OCI-LY3 (cell line): ENCODE results near the gene SDHAF1.

Experiments
- H2AFZ ChIP-seq: fragments of 200-600, 300-600 bp; shearing (Covaris generic); 2 replicates; pipeline ENCODE4 v1.6.0; 2014; ENCODE audit warnings: antibody characterized with exemption, low read depth, low read length
- H3K27ac ChIP-seq: fragments of 200-600, 300-600 bp; sonication (generic); 2 replicates; pipeline ENCODE4 v1.5.1; 2014; ENCODE audit warnings: mild to moderate bottlenecking, low read length, moderate library complexity, mixed read lengths
- H3K27me3 ChIP-seq: fragments of 200-600, 300-600 bp; sonication (generic); 2 replicates; pipeline ENCODE4 v1.6.1; 2014; ENCODE audit warnings: low read depth, low read length, mixed read lengths
- H3K36me3 ChIP-seq: fragments of 200-600, 300-600 bp; sonication (generic); replicated peaks from 2 replicates; pipeline ENCODE3; 2014; ENCODE audit warnings: low read depth, low read length, mixed read lengths
- H3K4me1 ChIP-seq: fragments of 300-600, 200-600 bp; sonication (generic); 2 replicates; pipeline ENCODE4 v1.6.1; 2014; ENCODE audit warnings: low read length, mixed read lengths
- H3K4me2 ChIP-seq: fragments of 200-600, 300-600 bp; sonication (generic); 2 replicates; pipeline ENCODE4 v1.6.1; 2014; ENCODE audit warnings: low read length, mixed read lengths
- H3K4me3 ChIP-seq: fragments of 300-600, 200-600 bp; sonication (generic); 2 replicates; pipeline ENCODE4 v1.5.1; 2014; ENCODE audit warnings: antibody characterized with exemption, mild to moderate bottlenecking, low read length, moderate library complexity
- H3K79me2 ChIP-seq: fragments of 300-600, 200-600 bp; shearing (Covaris generic); 2 replicates; pipeline ENCODE4 v1.6.1; 2014; ENCODE audit warnings: mild to moderate bottlenecking, low read length, mixed read lengths
- H3K9ac ChIP-seq: fragments of 300-600, 200-600 bp; shearing (Covaris generic); 2 replicates; pipeline ENCODE4 v1.6.0; 2014; ENCODE audit warnings: mild to moderate bottlenecking, low read length, moderate library complexity
- H3K9me3 ChIP-seq: fragments of 200-600, 300-600 bp; shearing (Covaris generic); 2 replicates; pipeline ENCODE4 v1.6.1; 2014; ENCODE audit warnings: low read length, mixed read lengths; ENCODE audit not compliant: insufficient read depth
- H4K20me1 ChIP-seq: fragments of 200-600, 300-600 bp; sonication (generic); 2 replicates; pipeline ENCODE4 v1.6.1; 2016; ENCODE audit warnings: low read length, mixed read lengths; ENCODE audit not compliant: insufficient read depth
- EZH2phosphoT487 ChIP-seq: fragments of 200-600 bp; shearing (Covaris generic); IDR thresholded peaks from 2 replicates; pipeline ENCODE4 v1.6.1; 2018; ENCODE audit warnings: antibody characterized with exemption, mixed run types, low read depth
- TF ChIP-seq, protein P1 (sequence below): fragments of 200-600, 300-600 bp; sonication (generic); IDR thresholded peaks from 2 replicates; pipeline ENCODE4 v1.5.1; 2014; ENCODE audit warnings: antibody characterized with exemption, low read length, low read depth

Gene SDHAF1

DNA sequence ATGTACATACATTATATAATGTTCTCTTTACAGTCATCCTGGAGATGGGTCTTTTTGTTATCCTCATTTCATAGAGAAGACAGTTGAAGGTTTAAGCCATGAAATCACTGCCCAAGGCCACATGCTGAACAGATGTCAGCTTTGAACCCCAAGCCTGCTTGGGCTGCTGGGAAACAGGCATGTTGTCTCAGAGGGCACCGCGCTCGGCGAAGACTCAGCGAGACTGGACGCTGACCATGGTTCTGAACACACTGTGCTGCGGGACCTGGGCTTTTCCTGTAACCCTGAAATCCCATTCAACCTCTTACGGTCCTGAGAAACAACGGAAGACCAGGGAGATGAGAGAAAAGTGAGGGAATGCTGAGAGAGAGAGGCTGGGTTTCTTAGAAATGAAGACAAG, 31.5 kb upstream of the SDHAF1 start:
- H3K9me3 ChIP-seq: no peaks in the 10 kb centered on the region
- H3K9ac ChIP-seq: no peak overlapping the region
- no peak for TF ChIP-seq EZH2phosphoT487
- TF ChIP-seq, protein P1, sequence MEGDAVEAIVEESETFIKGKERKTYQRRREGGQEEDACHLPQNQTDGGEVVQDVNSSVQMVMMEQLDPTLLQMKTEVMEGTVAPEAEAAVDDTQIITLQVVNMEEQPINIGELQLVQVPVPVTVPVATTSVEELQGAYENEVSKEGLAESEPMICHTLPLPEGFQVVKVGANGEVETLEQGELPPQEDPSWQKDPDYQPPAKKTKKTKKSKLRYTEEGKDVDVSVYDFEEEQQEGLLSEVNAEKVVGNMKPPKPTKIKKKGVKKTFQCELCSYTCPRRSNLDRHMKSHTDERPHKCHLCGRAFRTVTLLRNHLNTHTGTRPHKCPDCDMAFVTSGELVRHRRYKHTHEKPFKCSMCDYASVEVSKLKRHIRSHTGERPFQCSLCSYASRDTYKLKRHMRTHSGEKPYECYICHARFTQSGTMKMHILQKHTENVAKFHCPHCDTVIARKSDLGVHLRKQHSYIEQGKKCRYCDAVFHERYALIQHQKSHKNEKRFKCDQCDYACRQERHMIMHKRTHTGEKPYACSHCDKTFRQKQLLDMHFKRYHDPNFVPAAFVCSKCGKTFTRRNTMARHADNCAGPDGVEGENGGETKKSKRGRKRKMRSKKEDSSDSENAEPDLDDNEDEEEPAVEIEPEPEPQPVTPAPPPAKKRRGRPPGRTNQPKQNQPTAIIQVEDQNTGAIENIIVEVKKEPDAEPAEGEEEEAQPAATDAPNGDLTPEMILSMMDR: no peak
- H2AFZ ChIP-seq: no peak overlapping the region
- no peaks in the 10 kb centered on the region for H3K4me1 ChIP-seq
- H3K4me2 ChIP-seq: no peak overlapping the region
- H3K27ac ChIP-seq: no peak overlapping the region
- no peaks in the 10 kb centered on the region for H3K79me2 ChIP-seq
- H3K27me3 ChIP-seq: no peaks in the 10 kb centered on the region
- H4K20me1 ChIP-seq: no peaks in the 10 kb centered on the region
- H3K36me3 ChIP-seq: no peaks in the 10 kb centered on the region
- no peak overlapping the region for H3K4me3 ChIP-seq

DNA sequence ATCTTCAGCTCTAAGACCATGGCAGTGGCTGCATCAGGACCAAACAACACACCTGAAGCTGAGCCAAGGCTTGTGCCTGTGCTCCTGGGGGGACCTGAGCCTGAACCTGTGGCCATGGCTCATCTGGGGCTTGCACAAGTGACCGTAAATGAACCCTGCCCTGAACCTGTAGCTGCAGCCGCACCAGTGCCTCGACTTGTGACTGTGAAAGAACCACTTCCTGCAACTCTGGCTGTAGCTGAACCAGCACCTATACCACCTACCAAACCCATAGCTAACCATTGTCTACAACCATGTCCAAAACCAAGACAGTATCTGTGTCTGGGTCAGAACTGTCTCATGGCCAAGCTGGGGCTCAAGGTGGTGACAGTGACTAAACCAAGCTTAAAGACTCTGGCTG, 28.2 kb upstream of the SDHAF1 start:
- Histone ChIP-seq H3K4me3 (no peak overlapping the region), H3K27me3 (peaks cover 7% of the 10 kb centered on the region; the same call in 1 of the 2 replicates), H3K36me3 (no peaks in the 10 kb centered on the region), H3K4me2 (no peak overlapping the region), H3K27ac (no peak overlapping the region), H2AFZ (no peak overlapping the region), H3K9ac (no peak overlapping the region), H4K20me1 (no peaks in the 10 kb centered on the region), H3K4me1 (no peaks in the 10 kb centered on the region), H3K9me3 (no peaks in the 10 kb centered on the region), H3K79me2 (no peaks in the 10 kb centered on the region)
- TF ChIP-seq EZH2phosphoT487: no peak
- TF ChIP-seq, protein P1: no peak

DNA sequence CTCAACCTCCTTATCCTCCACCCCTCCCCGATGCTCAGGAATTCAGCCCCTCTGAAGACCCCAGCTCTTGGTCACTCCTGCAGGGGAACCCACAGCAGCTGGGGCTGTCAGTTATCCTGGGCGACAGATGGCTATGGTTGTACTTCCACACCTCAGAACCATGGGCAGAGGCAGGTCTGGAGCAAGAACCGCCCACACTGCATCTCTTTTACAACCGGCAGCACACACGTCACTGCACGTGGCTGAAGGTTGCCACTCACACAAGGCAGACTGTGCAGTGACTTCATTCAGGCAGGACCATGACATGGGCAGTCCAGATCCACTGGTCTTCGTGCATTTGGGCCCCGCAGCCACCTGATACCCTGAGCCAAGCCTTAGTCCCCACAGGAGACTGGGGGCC, 21.5 kb upstream of the SDHAF1 start:
- H3K36me3 ChIP-seq: no peaks in the 10 kb centered on the region
- H3K4me3 ChIP-seq: no peak overlapping the region
- H3K4me1 ChIP-seq: no peaks in the 10 kb centered on the region
- no peaks in the 10 kb centered on the region for H4K20me1 ChIP-seq
- no peak overlapping the region for H3K9ac ChIP-seq
- H3K9me3 ChIP-seq: no peaks in the 10 kb centered on the region
- no peak overlapping the region for H2AFZ ChIP-seq
- H3K4me2 ChIP-seq: no peak overlapping the region
- no peak overlapping the region for H3K27ac ChIP-seq
- no peak for TF ChIP-seq EZH2phosphoT487
- TF ChIP-seq, protein P1: no peak
- H3K27me3 ChIP-seq: peaks cover 7% of the 10 kb centered on the region; the same call in 1 of the 2 replicates
- H3K79me2 ChIP-seq: no peaks in the 10 kb centered on the region

DNA sequence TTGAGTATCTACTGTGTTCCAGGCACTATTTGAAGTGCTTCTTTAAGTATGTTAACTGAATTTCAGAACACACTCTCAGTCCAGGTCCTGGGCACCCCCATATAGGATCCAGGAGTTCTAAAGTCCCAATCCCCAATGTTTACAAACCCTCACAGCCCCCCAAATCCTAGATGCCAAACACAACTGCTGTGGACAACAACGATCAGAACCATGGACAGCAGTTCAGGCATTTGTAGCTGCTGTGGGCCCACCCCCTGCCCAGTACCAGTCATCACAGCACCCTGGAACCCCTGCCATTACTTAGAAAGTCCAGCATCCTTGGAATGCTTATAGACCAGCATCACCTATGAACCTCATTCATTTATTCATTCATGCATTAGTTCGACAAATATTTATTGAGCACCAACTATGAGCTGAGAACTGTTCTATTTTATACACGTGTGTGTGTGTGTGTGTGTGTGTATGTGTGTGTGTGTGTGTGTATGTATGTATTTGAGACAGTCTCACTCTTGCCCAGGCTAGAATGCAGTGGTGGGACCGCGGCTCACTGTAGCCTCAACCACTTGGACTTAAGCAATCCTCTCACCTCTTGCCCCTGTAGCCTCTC, 19.3 kb upstream of the SDHAF1 start:
- Histone ChIP-seq H3K27ac (no peak overlapping the region), H3K4me2 (no peak overlapping the region), H3K4me1 (no peaks in the 10 kb centered on the region), H3K4me3 (no peak overlapping the region), H3K36me3 (no peaks in the 10 kb centered on the region), H3K9me3 (no peaks in the 10 kb centered on the region), H3K9ac (no peak overlapping the region), H2AFZ (no peak overlapping the region), H4K20me1 (no peaks in the 10 kb centered on the region), H3K27me3 (no peaks in the 10 kb centered on the region), H3K79me2 (no peaks in the 10 kb centered on the region)
- TF ChIP-seq, protein P1: no peak
- TF ChIP-seq EZH2phosphoT487: no peak
